GM21526 (cell line): ENCODE measurements around the gene PRDM4.
"Not testable (repeated sequence)": the region's sequence is repeated elsewhere in the genome, so short reads cannot be mapped to it uniquely, and the experiment has no call there.

ENCODE experiments used
- ATAC-seq: cut with Tn5 transposase; IDR thresholded peaks from one replicate; pipeline ENCODE4 v1.9.1; 2021; ENCODE audit warnings: moderate library complexity; ENCODE audit not compliant: unreplicated experiment, low FRiP score

Gene PRDM4

GRCh38 chr12:107705522-107705921, 55.4 kb downstream of the PRDM4 start:
- not testable (repeated sequence) for ATAC-seq

- no peak for ATAC-seq
These were observed 56.9 kb downstream of the PRDM4 start for GRCh38 chr12:107704041-107704440.

- no peak for ATAC-seq
These were observed 58.8 kb downstream of the PRDM4 start for GRCh38 chr12:107702106-107702505.

- not testable (repeated sequence) for ATAC-seq
These were observed 65.2 kb downstream of the PRDM4 start for GRCh38 chr12:107695772-107696171.

- peak; percentile 84 for ATAC-seq
These were observed 75.3 kb downstream of the PRDM4 start, which contains the start of gene PWP1 for GRCh38 chr12:107685360-107686248. PWP1 (plus strand) TSS chr12:107685799; CDS start chr12:107685900, 101 bp downstream.

- ATAC-seq, result no peak
These were observed 76.0 kb downstream of the PRDM4 start for GRCh38 chr12:107684990-107685359.

- ATAC-seq, result no peak
These were observed 76.7 kb downstream of the PRDM4 start for GRCh38 chr12:107684029-107684795.
